Nephron (organoid): Measurements from ENCODE around the gene SBSN.
"Not testable (repeated sequence)": the region's sequence is repeated elsewhere in the genome, so short reads cannot be mapped to it uniquely, and the experiment has no call there.

Experiments
- H3K27ac Mint-ChIP-seq, 3 experiments: 2 replicates each; pipeline ENCODE4 v1.8.0; 2020; ENCODE audit warnings: mixed read lengths in 3 of 3, mild to moderate bottlenecking in 2 of 3, moderate library complexity in 1 of 3
- H3K27me3 Mint-ChIP-seq: 2 replicates; pipeline ENCODE4 v1.8.0; 2021; ENCODE audit warnings: low read depth, mild to moderate bottlenecking, moderate library complexity, mixed read lengths
- H3K36me3 Mint-ChIP-seq: 2 replicates; pipeline ENCODE4 v1.8.0; 2020; ENCODE audit warnings: low read depth, mixed read lengths
- H3K4me1 Mint-ChIP-seq: 2 replicates; pipeline ENCODE4 v1.8.0; 2020; ENCODE audit warnings: mixed read lengths
- H3K4me3 Mint-ChIP-seq, 3 experiments: 2 replicates each; pipeline ENCODE4 v1.8.0; 2020; ENCODE audit warnings: mild to moderate bottlenecking in 3 of 3, mixed read lengths in 3 of 3, moderate library complexity in 2 of 3
- H3K9me3 Mint-ChIP-seq: 2 replicates; pipeline ENCODE4 v1.8.0; 2020; ENCODE audit warnings: mixed read lengths
- TF ChIP-seq, protein P1 (sequence below), 3 experiments: fragments of 200-600 bp; sonication (generic); IDR thresholded peaks; one replicate each; pipeline ENCODE4 v1.5.0; 2021; ENCODE audit warnings: antibody characterized with exemption in 3 of 3; ENCODE audit not compliant: unreplicated experiment in 3 of 3

Gene SBSN

DNA sequence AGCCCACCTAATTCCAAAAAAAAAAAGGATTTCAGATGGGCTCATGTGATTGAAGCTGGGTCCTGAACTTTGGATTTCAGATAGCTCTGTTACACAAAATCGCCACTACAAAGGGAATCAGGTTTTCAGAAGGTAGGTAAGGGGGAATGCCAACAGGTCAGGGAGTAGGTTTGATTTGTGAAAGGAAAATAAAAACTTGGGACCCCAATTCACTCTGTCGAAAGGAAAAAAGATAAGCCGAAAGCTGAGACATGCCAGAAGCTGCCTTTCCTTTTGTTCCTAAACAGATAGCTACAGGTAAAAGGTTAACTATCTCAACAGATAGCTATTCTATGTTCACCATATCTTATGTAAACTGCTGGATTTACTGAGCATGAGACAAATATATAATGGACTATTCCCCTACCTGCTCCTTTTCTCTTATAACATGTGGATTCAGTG, 41.8 kb downstream of the SBSN start:
- H3K27ac Mint-ChIP-seq, result no peak overlapping the region

DNA sequence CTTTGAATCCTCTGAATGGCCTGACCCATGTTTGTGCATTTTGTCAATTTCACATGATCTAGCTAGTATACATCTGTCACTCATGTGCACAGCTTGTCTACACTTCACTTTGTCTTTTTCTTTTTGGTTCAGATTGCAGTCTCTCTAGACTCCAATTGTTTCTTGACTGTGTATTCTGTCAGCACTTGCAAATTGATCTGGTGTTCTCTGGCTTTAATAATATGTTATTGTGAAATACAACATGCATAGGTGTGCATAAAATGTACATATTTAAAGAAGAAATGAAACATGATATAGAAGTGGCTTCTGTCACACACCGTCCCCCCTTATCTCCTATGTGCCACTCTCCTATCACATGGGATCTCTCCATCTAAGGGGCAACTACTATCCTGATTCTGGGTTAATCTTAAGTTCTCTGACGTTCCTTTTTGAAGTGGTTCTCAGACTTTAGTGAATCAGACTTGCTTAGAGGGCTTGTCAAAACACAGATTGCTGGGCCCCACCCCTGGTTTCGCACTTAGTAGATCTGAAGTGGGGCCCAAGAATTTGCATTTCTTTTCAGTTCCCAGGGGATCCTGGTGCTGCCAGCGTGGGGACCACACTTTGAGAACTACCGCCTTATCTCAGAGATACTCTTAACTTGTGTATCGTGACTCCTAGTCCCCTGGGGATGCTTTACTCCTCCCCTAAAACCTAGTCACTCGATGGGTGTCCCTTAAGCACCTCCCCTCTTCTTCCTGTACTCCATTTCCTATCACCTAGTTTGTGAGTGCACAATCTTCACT, 43.7 kb downstream of the SBSN start:
- Mint-ChIP-seq H3K9me3 (no peaks in the 10 kb centered on the region), H3K27me3 (peaks cover 31% of the 10 kb centered on the region), H3K36me3 (no peaks in the 10 kb centered on the region), H3K4me1 (no peaks in the 10 kb centered on the region), H3K27ac (no peak overlapping the region), H3K4me3 (no peak overlapping the region)
- TF ChIP-seq, protein P1, sequence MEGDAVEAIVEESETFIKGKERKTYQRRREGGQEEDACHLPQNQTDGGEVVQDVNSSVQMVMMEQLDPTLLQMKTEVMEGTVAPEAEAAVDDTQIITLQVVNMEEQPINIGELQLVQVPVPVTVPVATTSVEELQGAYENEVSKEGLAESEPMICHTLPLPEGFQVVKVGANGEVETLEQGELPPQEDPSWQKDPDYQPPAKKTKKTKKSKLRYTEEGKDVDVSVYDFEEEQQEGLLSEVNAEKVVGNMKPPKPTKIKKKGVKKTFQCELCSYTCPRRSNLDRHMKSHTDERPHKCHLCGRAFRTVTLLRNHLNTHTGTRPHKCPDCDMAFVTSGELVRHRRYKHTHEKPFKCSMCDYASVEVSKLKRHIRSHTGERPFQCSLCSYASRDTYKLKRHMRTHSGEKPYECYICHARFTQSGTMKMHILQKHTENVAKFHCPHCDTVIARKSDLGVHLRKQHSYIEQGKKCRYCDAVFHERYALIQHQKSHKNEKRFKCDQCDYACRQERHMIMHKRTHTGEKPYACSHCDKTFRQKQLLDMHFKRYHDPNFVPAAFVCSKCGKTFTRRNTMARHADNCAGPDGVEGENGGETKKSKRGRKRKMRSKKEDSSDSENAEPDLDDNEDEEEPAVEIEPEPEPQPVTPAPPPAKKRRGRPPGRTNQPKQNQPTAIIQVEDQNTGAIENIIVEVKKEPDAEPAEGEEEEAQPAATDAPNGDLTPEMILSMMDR (IDR thresholded peaks at IDR 0.05; ENCODE audit: unreplicated experiment in 3 of 3), result no peak

More for the DNA sequence above, 41.8 kb downstream of the SBSN start:
- H3K9me3 Mint-ChIP-seq, result no peaks in the 10 kb centered on the region
- peaks cover 43% of the 10 kb centered on the region for H3K27me3 Mint-ChIP-seq
- no peaks in the 10 kb centered on the region for H3K4me1 Mint-ChIP-seq
- no peak overlapping the region for H3K4me3 Mint-ChIP-seq
- TF ChIP-seq, protein P1 (IDR thresholded peaks at IDR 0.05; ENCODE audit: unreplicated experiment in 3 of 3), result no peak
- H3K36me3 Mint-ChIP-seq, result no peaks in the 10 kb centered on the region

DNA sequence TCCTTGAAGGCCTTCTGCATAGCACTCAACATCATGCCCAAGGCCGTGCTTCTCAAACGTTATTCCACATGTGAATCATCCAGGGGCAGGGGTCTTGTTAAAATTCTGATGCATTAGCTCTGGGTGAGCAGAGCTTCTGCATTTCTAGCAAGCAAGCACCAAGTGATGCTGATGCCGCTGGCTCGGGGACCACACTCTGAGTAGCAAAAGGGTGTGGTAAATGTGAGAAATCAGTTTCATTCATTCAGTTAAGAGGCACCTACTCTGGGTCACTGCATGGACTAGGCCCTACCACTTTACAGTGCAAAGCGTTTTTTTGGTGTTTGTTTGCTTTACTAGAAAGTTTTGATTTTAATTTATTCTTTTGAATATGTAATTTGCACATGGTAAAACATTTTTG, 45.0 kb downstream of the SBSN start:
- Mint-ChIP-seq H3K27ac (no peak overlapping the region), H3K4me3 (no peak overlapping the region), H3K4me1 (no peaks in the 10 kb centered on the region), H3K9me3 (no peaks in the 10 kb centered on the region), H3K27me3 (peaks cover 22% of the 10 kb centered on the region), H3K36me3 (no peaks in the 10 kb centered on the region)
- TF ChIP-seq, protein P1 (IDR thresholded peaks at IDR 0.05; ENCODE audit: unreplicated experiment in 3 of 3), result no peak

DNA sequence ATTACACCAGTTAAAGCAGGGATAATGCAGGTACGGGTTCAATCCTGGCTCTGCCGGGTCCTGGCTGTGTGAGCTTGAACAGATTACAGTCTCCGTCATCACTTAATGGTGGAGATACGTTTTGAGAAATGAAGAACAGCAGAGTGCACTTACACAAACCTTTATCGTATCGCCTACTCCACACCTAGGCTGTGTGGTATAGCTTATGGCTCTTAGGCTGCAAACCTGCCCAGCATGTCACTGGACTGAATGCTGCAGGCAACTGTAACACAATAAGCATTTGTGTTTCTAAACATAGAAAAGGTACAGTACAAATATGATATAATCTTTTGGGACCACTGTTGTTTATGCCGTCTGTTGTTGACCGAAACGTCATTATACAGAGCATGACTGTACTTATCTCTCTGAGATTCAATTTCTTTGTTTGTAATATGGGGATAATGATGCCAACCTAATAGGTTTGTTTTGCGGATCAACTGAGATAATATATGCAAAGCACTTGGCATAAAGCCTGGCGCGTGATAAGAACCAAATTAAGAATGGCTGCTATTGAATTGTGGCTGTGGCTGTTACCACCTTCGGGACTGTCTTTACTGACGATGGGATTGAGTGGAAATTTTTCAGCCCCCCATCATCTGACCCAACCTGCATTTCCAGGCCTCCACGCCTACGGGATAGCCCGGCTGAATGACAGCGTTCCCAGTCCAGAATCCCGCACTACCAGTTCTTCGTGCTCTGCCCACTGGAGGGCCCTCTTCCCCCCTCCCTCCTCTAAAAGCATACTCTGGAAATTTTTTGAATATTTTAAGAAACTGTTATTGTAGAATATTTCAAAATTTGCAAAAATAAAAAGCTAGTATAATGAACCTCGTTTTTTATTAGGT, 49.1 kb downstream of the SBSN start:
- Mint-ChIP-seq H3K27ac (no peak overlapping the region), H3K27me3 (peaks cover 4% of the 10 kb centered on the region), H3K4me1 (no peaks in the 10 kb centered on the region), H3K9me3 (no peaks in the 10 kb centered on the region), H3K4me3 (no peak overlapping the region), H3K36me3 (no peaks in the 10 kb centered on the region)
- TF ChIP-seq, protein P1 (IDR thresholded peaks at IDR 0.05; ENCODE audit: unreplicated experiment in 3 of 3), result no peak

DNA sequence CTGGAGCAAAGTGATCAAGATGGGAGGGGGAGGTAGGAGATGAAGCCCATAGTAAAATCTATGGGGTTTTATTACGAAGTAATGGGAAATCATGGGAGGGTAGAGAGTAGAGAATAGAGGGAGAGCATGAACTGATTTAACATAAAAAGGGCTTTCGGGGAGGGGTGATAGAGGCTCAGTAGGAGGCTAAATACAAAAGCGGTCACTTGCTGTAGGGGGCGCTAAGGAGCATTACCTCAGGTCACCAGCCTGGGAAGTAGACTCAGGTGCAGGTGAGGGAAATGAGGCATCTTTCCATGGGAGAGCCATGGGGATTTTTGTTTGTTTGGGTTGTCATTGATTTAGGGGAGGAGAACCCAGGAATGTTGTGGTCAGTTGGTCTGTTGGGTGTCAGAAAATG, 52.0 kb downstream of the SBSN start:
- peaks cover 10% of the 10 kb centered on the region for H3K27me3 Mint-ChIP-seq
- TF ChIP-seq, protein P1 (IDR thresholded peaks at IDR 0.05; ENCODE audit: unreplicated experiment in 3 of 3), result peak in 1 of 3 experiments; percentile 7
- H3K4me3 Mint-ChIP-seq, result no peak overlapping the region
- no peaks in the 10 kb centered on the region for H3K4me1 Mint-ChIP-seq
- no peak overlapping the region for H3K27ac Mint-ChIP-seq
- H3K36me3 Mint-ChIP-seq, result no peaks in the 10 kb centered on the region
- no peaks in the 10 kb centered on the region for H3K9me3 Mint-ChIP-seq

DNA sequence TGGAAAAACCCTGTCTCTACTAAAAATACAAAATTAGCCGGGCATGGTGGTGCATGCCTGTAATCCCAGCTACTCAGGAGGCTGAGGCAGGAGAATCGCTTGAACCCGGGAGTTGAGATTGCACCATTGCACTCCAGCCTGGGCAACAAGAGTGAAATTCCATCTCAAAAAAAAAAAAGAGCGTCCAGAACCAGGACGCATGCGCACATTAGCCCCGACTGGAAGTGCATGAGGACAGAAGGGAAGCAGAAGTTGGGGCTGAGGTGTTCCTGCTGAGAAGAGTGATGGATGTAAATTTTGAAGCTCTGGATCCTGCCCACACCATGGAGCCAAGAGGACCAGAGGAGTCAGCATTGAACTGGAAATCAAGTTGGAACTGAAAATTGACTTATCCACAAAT, 53.5 kb downstream of the SBSN start:
- H3K4me3 Mint-ChIP-seq, H3K27me3 Mint-ChIP-seq, H3K9me3 Mint-ChIP-seq, H3K36me3 Mint-ChIP-seq, H3K4me1 Mint-ChIP-seq, H3K27ac Mint-ChIP-seq: not testable (repeated sequence)
